HG03565 (cell line): ENCODE results near the gene PLCE1.

Source experiments
- ATAC-seq: cut with Tn5 transposase; IDR thresholded peaks from one replicate; pipeline ENCODE4 v1.9.1; 2021; ENCODE audit warnings: mild to moderate bottlenecking, moderate library complexity; ENCODE audit not compliant: unreplicated experiment

The PLCE1 gene

GRCh38 chr10:93993414-93993781 is 333 bp upstream of the PLCE1 start:
- ATAC-seq, result no peak

DNA sequence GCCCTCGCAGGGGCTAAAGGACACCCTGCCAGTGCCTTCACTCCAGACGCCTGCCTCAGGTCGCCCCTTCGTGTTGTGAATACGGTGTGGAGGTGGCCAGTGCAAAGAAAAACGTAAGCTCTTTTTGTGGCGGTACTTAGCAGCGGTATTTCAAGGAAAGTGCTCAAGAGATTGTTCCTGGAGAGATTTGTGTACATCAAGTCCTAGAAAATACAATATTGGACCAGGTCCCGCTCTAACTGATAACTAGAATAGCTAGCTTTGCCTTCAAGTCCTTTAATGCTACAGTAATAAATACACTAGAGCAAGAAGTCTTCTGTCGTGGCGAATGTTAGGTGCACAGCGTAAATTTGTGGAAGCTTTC is 689 bp downstream of the PLCE1 start:
- ATAC-seq, result no peak

GRCh38 chr10:93995182-93995581 is 1.5 kb downstream of the PLCE1 start:
- no peak for ATAC-seq

- ATAC-seq, result no peak
These were observed 2.0 kb downstream of the PLCE1 start for GRCh38 chr10:93995598-93996271.

GRCh38 chr10:93996551-93996950 is 2.8 kb downstream of the PLCE1 start:
- no peak for ATAC-seq

DNA sequence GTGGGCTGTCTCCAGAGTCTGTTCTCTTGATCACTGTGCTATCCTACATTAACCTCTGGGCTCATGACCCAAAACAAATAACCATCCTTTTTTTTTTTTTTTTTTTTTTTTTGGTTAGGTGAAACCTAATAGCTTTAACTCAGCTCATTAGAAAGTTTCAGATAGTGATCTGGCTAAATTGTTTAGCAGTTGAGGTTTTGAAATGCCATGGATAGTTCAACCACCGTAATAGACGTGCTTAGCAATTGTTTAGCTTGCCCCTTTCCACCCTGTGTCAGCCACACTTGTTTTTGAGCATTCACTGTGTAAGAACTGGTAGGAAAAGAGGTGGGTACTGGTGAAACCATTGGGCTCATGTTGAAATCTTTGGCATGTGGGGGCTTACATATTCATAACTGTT is 3.8 kb downstream of the PLCE1 start:
- no peak for ATAC-seq

DNA sequence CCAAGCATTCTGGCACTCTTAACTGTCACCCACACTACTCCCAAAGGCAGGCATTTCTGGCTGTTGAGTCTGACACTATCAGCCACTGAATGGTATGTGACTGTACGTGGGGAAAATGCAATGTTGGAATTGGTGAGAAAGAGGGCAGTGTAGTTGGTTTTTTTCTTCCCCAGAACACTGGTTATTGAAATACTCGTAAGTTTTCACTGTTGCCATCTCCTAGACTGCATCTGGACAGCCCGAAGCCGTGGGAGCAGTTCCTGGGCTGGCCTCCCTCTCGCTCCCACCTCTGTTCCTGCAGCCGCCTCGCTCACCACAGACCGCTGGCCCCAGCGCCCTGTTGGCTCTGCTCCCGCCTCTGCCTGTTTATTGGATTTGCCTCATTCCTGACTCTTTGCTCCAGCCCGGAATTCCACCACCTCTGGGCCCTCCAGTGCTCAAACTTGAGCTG is 5.7 kb downstream of the PLCE1 start:
- ATAC-seq, result no peak

- ATAC-seq, result no peak
These were observed 7.1 kb downstream of the PLCE1 start for GRCh38 chr10:94000638-94001415.

DNA sequence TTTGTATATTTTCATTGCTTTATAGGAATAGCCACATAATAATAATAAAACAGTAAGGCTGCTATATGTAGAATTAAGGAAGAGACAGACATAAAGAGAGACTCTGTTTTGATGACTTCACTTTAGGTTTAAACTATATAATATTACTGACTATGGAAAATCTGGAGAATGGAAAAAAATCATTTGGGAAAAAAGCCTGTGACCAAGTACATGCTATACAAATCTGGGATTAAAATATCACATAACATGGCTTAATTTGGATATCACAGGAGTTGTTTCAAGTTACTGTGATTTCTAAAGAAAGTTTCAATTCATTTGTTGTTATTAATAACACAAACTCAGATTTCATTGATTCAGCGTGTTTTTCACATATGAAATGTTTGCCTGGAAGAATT is 7.7 kb downstream of the PLCE1 start:
- ATAC-seq, result no peak

DNA sequence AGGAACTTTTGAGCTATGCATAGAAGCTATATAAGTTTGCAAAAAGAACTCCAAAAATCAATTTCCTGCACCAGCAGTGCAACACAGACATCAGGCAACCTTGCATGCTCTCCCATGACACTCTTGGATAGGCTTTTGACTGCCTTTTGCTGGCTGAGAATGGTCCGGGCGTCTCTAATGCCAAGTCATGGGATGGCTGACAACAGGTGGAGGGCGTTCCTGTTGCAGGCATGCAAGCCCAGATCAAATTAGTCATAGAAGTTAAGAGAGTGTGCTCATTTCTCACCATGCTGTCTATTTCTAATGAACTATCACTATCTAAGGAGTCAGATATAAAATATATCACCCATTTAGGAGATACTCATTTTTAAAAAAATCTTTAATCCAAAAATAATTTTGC is 8.4 kb downstream of the PLCE1 start:
- ATAC-seq, result no peak

DNA sequence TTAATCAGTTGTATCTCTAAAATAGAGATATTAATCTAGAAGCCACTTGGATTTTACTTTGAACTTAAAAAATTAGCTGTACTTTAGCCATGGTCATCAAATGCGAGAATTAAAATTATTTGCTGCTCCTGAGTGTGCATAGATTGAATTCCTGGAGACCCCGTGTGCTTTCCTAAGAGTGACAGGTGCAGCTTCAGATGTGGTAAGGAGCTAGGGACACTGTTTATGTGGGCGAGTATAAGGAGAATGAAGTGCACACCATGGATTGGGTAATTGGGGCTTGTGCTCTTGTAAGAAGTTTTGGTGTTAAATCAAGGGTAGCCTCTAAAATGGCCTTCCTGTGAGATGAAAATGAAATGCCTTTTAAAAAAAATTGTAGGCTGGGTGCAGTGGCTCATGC is 9.8 kb downstream of the PLCE1 start:
- no peak for ATAC-seq

DNA sequence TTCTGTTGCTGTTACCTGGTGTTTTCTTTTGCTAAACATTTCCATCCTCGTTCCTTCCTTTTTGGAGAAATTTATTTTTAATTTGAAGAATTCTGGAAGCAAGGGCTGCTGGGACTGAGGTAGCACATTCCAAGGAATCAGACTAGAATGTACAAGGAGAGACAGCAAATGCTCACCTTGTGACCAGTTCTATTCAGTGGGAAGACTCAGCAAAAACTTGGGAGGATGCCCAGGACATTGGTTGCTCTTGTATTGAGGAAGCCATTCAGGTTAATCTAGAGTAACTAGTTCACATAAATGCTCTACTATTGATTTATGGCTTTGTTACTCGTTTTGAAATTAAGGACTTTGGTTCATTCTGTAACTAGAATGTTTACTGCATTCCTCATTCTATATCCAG is 11.3 kb downstream of the PLCE1 start:
- no peak for ATAC-seq

DNA sequence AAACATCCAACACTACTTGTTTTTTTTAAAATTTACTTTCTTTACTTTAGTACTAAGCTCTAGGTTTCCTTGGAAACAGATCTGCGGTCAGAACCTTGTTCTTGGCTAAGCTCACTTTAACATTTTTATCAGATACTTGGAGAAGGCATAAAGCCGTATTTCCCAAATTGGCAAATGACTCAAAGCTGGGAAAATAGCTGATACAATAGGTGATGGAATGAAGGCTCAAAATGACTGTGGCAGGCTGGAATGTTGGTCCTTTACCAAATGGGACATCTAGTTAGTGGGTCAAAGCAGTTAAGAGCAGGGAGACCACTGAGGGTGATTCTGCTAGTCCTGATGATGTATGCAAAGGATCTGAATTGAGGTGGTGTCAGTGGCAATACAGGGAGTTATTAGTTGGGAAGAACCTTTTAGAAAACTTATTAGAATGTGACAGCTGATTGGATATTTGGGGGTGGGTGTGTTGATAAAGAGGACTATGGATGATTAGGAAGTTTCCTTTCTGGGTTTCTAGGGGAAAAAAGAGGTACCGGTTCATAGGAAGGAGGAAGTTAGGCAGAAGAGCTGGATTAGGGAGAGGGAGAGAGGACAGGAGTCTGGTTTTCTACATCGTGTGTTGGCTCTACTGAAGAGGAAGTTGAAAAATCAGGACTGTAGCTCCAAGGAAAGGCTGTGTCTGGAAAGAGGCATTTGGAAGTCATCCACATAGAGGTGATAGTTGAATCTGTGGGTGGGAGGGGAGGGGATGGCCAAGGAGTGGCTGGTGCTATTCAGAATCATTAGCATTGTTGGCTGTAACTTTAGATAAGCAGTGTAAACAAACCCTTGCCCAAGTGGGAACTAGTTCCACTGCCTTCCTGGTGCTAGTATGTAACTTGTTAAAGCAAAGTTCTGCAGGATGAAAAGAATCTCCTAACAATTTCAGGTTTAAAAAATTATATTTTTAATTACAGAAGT is 13.1 kb downstream of the PLCE1 start:
- ATAC-seq, result no peak

GRCh38 chr10:94008526-94008925 is 14.8 kb downstream of the PLCE1 start:
- ATAC-seq, result no peak

GRCh38 chr10:94010116-94010515 is 16.4 kb downstream of the PLCE1 start:
- ATAC-seq, result no peak

GRCh38 chr10:94010886-94011285 is 17.2 kb downstream of the PLCE1 start:
- no peak for ATAC-seq

DNA sequence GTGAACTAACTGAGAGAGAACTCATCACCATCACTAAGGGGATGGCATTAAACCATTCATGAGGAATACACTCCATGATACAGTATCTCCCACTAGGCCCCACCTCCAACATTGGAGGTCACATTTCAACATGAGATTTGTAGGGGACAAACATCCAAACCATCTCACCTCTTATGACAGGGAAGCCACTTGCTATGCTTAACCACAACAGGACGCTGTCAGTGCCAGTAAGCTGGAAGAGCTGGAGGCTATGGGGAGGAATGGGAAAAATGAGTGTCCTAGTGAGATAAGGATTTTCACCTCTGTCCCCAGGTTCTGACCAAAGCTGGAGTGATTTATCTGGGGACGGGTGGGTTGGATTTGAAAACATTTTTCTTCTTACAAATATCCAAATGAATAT is 17.6 kb downstream of the PLCE1 start:
- ATAC-seq, result no peak

DNA sequence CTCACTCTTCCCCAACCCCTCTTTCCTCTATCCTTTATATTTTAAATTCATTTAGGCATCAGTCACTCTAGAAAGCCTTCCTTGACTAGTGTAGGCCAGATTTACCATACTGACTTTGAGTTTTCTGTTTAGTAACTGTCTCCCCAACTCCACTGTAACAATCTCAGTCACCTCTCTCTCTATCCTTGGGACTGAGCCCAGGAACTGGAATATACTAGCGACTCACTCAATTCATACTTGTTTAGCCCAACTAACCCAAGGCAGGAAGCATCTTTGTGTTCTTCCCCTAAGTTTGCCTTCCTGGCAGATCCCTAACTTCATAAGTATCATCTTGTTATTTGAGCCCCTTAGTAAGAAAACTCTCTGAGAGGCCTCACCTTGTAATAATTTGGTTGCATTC is 19.1 kb downstream of the PLCE1 start:
- ATAC-seq, result no peak

- no peak for ATAC-seq
These were observed 19.6 kb downstream of the PLCE1 start for GRCh38 chr10:94013331-94013760.

DNA sequence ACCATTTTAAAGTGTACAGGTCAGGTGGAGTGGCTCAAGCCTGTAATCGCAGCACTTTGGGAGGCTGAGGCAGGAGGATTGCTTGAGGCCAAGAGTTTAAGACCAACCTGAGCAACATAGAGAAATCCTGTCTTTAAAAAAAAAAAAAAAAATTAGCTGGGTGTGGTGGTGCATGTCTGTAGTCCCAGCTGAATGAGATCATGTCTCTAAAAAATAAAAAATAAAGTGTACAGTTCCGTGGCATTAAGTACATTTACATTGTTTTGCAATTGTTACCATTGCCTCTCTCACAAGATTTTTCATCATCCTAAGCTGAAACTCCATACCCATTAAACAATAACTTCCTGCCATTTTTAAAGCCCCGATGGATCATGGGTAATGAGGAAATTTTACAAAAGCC is 20.6 kb downstream of the PLCE1 start:
- no peak for ATAC-seq
